ENCODE data around the gene CCDC154. TPM values are rescaled to one million over a fixed set of nuclear protein-coding genes. Genes with fewer than 3 reads are reported as not detected.
"Not testable (repeated sequence)": the region's sequence is repeated elsewhere in the genome, so short reads cannot be mapped to it uniquely, and the experiment has no call there.

The CCDC154 gene
- total and polyA plus RNA-seq, 5 donors, result 0.39 to 1.8 (median 0.57) TPM

DNA sequence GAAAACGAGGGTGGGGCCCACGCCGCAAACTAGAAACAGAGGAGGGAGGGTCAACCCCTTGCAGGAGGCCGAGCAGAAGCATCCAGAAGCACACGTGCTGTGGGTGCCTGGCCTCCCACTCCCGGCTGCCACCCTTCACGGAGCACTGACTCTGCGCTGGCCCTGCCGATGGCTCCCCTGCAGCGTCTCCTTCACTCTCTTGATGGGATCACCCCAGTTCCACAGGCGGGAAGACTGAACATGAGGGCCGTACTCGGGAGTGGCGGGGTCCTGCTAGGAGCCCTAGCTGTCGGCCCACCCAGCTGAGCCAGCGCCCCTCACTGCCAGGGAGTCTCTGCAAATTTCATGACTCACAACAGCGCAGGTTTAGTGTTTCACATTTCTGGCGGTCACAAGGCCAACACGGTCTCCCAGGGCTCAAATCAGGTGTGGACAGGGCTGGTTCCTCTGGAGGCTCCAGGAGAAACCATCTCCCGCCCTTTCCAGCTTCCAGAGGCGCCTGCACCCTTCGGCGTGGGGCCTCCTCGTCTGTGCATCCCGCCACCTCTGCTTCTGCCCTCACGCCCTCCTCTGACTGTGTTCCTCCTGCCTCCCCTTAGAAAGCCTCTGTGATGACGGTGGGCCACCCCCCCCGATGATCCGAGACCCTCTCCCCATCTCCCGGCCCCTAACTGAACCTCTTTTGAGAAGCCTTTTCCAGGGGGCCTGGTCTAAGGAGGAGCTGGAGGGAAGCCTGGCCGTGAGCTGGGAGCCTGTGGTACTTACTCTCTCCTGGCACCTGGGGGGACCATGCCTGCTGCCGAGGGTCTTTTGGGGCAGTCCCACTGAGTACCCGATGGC is 42.4 kb upstream of the CCDC154 start:
- no peak for DNase-seq
- WGBS, result 84% methylated on average over 33 of the region's 33 CpGs
- Histone ChIP-seq H3K4me3 (ENCODE audit: low read length) (no peak overlapping the region), H3K27me3 (ENCODE audit: control insufficient read depth, insufficient read depth) (no peaks in the 10 kb centered on the region), H3K9me3 (ENCODE audit: control insufficient read depth, low read length) (no peaks in the 10 kb centered on the region), H3K4me1 (ENCODE audit: control insufficient read depth, insufficient read depth, low read length) (no peaks in the 10 kb centered on the region), H3K27ac (ENCODE audit: low read length) (no peak overlapping the region)
- no peak for ATAC-seq
- intact Hi-C loops (cut with DNase I), result no loop called here

DNA sequence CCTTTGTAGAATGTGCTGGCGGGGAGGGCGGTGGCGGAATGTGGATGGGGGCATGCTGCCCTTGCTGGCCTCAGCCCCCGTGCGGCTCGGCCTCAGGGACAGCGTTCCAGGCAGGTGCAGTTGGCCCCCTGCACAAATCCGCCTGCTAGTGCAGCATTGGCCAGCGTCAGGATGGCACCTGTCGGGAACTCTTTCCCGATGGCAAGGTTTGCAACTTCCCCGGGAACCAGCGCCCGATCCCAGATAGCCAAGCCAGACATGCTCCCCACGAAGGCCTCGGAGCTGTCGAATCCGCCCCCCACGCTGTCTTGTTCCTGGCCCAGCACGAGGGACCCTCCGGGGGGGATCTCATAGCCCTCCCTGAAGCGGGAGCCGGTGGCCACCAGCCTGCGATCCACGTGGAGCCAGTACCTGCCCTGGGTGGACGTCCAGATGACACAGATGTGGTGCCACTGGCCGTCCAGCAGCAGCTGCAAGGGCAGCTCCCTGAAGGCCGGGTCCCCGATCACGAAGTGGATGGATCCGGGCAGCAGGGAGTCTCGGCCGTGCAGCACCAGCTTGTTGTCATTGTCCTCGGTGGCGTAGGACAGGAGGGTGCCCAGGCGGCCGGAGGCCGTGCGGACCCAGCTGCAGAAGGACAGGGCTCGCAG is 41.6 kb upstream of the CCDC154 start:
- intact Hi-C loops (cut with DNase I), result no loop called here
- DNase-seq (peak in 1 of 3 donors; percentile 51), ATAC-seq (no peak)
- Histone ChIP-seq H3K4me3 (ENCODE audit: low read length) (no peak overlapping the region), H3K27ac (ENCODE audit: low read length) (no peak overlapping the region), H3K4me1 (ENCODE audit: control insufficient read depth, insufficient read depth, low read length) (no peaks in the 10 kb centered on the region), H3K9me3 (ENCODE audit: control insufficient read depth, low read length) (no peaks in the 10 kb centered on the region), H3K27me3 (ENCODE audit: control insufficient read depth, insufficient read depth) (no peaks in the 10 kb centered on the region)
- WGBS, result 90% methylated on average over 40 of the region's 40 CpGs

DNA sequence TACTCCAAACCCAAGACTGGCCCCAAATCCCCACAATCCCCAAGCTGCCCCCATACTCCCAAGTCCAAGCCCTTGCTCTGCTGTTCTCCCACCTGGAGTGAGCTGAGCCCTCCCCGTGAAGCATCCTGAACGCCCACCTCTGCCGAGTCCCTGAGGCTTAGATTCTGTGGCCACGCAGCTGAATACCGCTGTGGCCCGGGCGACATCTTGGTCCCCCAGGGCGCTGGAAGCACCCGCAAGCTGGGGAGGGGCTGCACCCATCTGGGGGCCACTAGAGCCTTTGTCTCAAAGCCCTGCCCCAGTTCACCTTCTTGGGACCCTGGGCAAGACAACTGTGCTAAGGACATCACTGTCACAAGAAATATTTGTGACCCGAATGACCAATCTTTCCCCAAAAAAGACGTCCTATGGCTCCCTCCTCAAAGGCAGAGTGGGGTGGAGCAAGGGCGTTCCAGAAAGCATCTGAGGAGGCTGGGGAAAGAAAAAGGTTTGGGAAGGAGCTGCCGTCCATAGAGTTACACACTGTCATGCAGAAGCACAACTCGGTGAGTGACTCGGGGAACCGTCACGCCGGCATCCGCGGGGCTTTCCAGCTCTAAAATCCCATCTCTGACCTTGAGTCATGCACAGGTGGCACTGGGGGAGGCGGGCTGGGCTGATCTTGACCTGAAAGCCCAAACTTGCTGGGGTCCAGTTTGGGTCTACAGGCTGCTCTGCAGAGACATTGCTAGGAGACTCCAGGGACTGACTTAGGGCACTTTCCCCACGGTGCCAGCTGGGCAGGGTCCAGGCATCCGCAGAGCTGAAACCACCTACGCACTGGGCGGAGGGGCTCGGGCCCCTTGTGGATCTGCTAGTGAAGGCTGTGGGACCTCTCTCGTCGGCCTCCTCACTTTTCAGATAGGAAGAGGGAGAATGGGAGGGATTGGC is 37.8 kb upstream of the CCDC154 start:
- DNase-seq (peak in 1 of 3 donors; percentile 42), ATAC-seq (no peak)
- Histone ChIP-seq H3K9me3 (ENCODE audit: control insufficient read depth, low read length) (no peaks in the 10 kb centered on the region), H3K4me3 (ENCODE audit: low read length) (no peak overlapping the region), H3K4me1 (ENCODE audit: control insufficient read depth, insufficient read depth, low read length) (no peaks in the 10 kb centered on the region), H3K27ac (ENCODE audit: low read length) (no peak overlapping the region), H3K27me3 (ENCODE audit: control insufficient read depth, insufficient read depth) (no peaks in the 10 kb centered on the region)
- intact Hi-C loops (cut with DNase I), result no loop called here
- WGBS, result 83% methylated on average over 28 of the region's 28 CpGs

DNA sequence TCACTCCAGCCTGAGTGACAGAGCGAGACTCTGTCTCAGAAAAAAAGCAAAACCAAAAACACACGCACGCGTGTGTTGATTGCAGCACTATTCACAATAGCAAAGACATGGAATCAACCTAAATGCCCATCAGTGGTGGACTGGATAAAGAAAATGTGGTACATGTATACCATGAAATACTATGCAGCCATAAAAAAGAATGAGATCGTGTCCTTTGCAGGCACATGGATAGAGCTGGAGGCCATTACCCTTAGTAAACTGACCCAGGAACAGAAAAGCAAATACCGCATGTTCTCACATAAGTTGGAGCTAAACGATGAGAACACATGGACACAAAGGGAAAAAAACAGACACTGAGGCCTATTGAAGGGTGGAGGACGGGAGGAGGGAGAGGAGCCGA is 34.6 kb upstream of the CCDC154 start:
- H3K4me3 ChIP-seq (ENCODE audit: low read length); H3K9me3 ChIP-seq (ENCODE audit: control insufficient read depth, low read length); ATAC-seq; H3K4me1 ChIP-seq (ENCODE audit: control insufficient read depth, insufficient read depth, low read length); H3K27ac ChIP-seq (ENCODE audit: low read length); intact Hi-C loops (cut with DNase I); H3K27me3 ChIP-seq (ENCODE audit: control insufficient read depth, insufficient read depth); DNase-seq: not testable (repeated sequence)
- WGBS, result 93% methylated on average over 9 of the region's 9 CpGs

DNA sequence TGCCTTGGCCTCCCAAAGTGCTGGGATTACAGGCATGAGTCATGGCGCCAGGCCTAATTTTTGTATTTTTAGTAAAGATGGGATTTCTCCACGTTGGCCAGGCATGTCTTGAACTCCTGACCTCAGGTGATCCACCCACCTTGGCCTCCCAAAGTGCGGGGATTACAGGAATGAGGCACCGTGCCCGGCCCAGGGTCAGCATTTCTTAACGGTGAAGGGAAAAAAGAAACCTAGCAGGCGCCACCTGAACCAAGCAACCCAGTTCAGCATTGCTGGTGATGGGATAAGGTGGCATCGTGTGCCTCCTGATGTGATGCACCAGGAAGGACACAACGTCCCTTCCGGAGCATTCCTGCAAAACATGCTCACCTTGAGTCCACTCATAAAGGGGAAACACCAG is 32.7 kb upstream of the CCDC154 start:
- Histone ChIP-seq H3K27me3 (ENCODE audit: control insufficient read depth, insufficient read depth) (no peaks in the 10 kb centered on the region), H3K4me3 (ENCODE audit: low read length) (no peak overlapping the region), H3K27ac (ENCODE audit: low read length) (no peak overlapping the region), H3K9me3 (ENCODE audit: control insufficient read depth, low read length) (no peaks in the 10 kb centered on the region), H3K4me1 (ENCODE audit: control insufficient read depth, insufficient read depth, low read length) (no peaks in the 10 kb centered on the region)
- intact Hi-C loops (cut with DNase I), result no loop called here
- DNase-seq (peak in 1 of 3 donors; percentile 18), ATAC-seq (no peak)
- WGBS, result 89% methylated on average over 10 of the region's 10 CpGs

DNA sequence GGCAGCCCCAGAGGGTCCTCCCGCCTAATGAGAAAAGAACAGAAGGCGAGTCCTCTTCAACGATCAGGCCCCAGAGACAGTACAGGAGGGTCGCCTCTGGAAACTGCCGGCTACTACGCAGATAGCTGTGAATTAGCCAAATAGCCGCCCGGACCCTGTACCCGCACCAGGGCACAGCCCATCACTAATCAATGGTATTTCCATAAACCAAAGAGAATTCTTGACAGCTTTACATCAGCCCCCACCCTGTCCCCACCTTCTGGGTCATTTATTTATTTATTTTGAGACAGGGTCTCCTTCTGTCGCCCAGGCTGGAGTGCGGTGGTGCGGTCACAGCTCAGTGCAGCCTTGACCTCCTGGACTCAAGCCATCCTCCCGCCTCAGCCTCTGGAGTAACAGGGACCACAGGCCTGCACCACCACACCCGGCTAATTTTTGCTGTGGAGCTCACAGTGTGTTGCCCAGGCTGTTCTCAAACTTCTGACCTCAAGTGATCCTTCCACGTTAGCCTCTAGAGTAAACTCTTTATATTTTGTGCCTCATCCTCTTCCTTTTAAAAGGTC is 31.3 kb upstream of the CCDC154 start:
- no peaks in the 10 kb centered on the region for H3K4me1 ChIP-seq (ENCODE audit: control insufficient read depth, insufficient read depth, low read length)
- intact Hi-C loops (cut with DNase I), result no loop called here
- peak in 1 of 3 donors; percentile 60 for DNase-seq
- 66% methylated on average over 15 of the region's 15 CpGs for WGBS
- H3K4me3 ChIP-seq (ENCODE audit: low read length), result peak overlapping the region; percentile 87
- H3K27me3 ChIP-seq (ENCODE audit: control insufficient read depth, insufficient read depth), result no peaks in the 10 kb centered on the region
- H3K9me3 ChIP-seq (ENCODE audit: control insufficient read depth, low read length), result no peaks in the 10 kb centered on the region
- no peak for ATAC-seq
- peak overlapping the region; percentile 85 for H3K27ac ChIP-seq (ENCODE audit: low read length)

DNA sequence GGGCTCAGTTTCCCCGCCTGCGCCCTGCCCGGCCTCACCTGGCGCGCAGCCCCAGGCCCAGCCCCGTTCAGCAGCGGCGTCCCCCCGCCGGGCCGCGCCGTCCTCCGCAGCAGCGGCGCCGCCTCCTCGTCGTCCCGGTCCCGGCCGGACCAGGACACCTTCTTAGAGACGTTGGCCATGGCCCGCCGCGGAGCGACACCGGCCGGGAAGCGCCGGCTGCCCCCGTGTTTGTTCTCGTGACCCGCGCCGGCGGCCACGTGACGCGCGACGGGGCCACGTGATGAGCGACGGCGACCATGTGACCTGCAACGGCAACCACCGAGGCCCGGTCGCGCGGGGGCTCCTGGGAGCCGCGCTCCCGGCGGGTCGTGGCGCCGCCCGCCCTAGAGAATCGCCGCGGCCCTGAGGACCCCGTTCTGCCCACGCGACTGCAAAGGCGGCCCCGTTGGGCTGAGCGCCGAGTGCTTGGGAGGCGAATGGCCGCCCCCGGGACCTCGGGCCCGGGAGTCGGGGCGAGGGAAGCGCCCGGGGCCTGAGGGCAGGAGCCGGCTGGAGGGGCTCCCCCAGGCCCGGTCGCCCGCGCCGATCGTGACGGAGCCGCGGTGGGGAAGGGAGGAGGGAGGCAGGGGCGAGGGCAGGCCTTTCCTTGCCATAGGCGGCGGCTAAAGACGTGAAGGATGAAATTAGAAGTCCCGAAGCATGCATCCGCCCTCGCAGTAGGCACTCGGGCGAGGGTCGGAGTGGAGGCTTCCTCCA is 30.6 kb upstream of the CCDC154 start, which contains the start of gene CLCN7:
CLCN7 (minus strand) TSS at position 233 of the 756 bp plus-strand sequence; CDS start at position 179, 54 bp downstream.
- intact Hi-C loops (cut with DNase I), result no loop called here
- under 1% methylated on average over 99 of the region's 99 CpGs for WGBS
- H3K4me1 ChIP-seq (ENCODE audit: control insufficient read depth, insufficient read depth, low read length), result no peaks in the 10 kb centered on the region

DNA sequence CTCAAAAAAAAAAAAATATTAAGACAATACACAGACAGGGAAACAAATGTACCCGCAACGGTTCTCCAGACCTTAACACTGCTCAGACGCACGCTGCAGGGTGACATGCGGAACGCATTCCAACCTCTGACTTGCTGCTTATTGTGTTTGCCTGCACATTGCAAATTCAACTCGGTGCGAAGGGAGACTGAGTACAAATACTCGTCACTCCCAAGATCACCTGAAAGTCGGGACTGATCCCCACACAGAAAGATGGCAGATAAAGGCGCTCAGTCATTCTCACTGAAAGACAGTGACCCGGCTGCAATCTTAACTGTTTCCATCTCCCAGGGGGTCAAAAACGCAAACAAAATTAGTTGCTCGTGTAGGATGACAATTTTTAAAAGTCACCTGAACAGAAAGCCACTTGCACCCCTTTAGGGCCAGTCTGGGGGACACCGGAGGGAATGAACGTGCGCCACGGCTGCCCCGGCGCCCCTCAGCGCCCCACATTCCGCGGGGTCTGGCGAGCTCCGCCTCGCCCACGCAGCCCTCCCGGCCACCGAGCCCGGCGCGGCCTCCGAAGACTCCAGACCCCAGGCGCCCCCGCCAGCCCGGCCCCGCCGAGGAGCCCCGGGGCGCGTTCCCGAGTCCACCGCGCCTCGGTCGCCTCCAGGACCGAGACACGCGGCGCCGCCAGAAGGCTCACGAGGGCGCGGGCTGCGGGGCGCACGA is 29.9 kb upstream of the CCDC154 start:
- H3K27ac ChIP-seq (ENCODE audit: low read length), result peak overlapping the region; percentile 58
- H3K27me3 ChIP-seq (ENCODE audit: control insufficient read depth, insufficient read depth), result no peaks in the 10 kb centered on the region
- DNase-seq, result peak in 1 of 3 donors; percentile 63
- ATAC-seq, result peak in 1 of 2 donors; percentile 5
- H3K4me1 ChIP-seq (ENCODE audit: control insufficient read depth, insufficient read depth, low read length), result no peaks in the 10 kb centered on the region
- peak overlapping the region; percentile 87 for H3K4me3 ChIP-seq (ENCODE audit: low read length)
- intact Hi-C loops (cut with DNase I), result no loop called here
- 9% methylated on average over 57 of the region's 57 CpGs for WGBS
- H3K9me3 ChIP-seq (ENCODE audit: control insufficient read depth, low read length), result no peaks in the 10 kb centered on the region

More for the DNA sequence above, 30.6 kb upstream of the CCDC154 start, which contains the start of gene CLCN7:
- no peaks in the 10 kb centered on the region for H3K9me3 ChIP-seq (ENCODE audit: control insufficient read depth, low read length)
- peak; percentile 96 to 97 for ATAC-seq
- no peaks in the 10 kb centered on the region for H3K27me3 ChIP-seq (ENCODE audit: control insufficient read depth, insufficient read depth)
- H3K4me3 ChIP-seq (ENCODE audit: low read length), result peak within 1 kb of the TSS; percentile 87
- DNase-seq, result peak; percentile 92 to 98 (median 97)
- peak within 1 kb of the TSS; percentile 85 for H3K27ac ChIP-seq (ENCODE audit: low read length)

DNA sequence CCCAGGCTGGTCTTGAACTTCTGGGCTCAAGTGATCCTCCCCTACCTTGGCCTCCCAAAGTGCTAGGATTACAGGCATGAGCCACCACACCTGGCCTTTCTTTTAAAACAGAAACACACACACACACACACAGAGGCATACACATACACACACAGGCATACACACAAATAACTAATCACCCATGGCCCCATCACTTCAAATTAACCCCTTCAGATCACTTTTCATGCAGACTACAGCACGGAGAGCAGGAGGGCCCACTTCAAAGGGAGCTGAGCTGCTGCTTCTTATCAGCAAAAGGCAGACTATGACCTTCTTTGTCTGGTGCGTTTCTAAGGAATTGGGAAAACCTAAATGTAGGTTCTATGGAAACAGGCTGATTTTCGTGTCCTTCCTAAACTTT is 28.6 kb upstream of the CCDC154 start:
- DNase-seq (no peak), ATAC-seq (no peak)
- Histone ChIP-seq H3K4me1 (ENCODE audit: control insufficient read depth, insufficient read depth, low read length) (no peaks in the 10 kb centered on the region), H3K27me3 (ENCODE audit: control insufficient read depth, insufficient read depth) (no peaks in the 10 kb centered on the region), H3K9me3 (ENCODE audit: control insufficient read depth, low read length) (no peaks in the 10 kb centered on the region), H3K4me3 (ENCODE audit: low read length) (no peak overlapping the region), H3K27ac (ENCODE audit: low read length) (no peak overlapping the region)
- intact Hi-C loops (cut with DNase I), result no loop called here
- 59% methylated on average over 3 of the region's 3 CpGs for WGBS
